ENCODE data around the gene TCOF1. TPM values are rescaled to one million over a fixed set of nuclear protein-coding genes. Genes with fewer than 3 reads are reported as not detected.

The TCOF1 gene
- total RNA-seq, 4 donors from 2014 or later: 17.5 to 36.5 (median 20.3) TPM

GRCh38 chr5:150319484-150319790 is 38.1 kb upstream of the TCOF1 start:
- ATAC-seq (ENCODE audit: low FRiP score) (no peak), DNase-seq (ENCODE audit: low spot score) (no peak)
- TF ChIP-seq, protein P1, sequence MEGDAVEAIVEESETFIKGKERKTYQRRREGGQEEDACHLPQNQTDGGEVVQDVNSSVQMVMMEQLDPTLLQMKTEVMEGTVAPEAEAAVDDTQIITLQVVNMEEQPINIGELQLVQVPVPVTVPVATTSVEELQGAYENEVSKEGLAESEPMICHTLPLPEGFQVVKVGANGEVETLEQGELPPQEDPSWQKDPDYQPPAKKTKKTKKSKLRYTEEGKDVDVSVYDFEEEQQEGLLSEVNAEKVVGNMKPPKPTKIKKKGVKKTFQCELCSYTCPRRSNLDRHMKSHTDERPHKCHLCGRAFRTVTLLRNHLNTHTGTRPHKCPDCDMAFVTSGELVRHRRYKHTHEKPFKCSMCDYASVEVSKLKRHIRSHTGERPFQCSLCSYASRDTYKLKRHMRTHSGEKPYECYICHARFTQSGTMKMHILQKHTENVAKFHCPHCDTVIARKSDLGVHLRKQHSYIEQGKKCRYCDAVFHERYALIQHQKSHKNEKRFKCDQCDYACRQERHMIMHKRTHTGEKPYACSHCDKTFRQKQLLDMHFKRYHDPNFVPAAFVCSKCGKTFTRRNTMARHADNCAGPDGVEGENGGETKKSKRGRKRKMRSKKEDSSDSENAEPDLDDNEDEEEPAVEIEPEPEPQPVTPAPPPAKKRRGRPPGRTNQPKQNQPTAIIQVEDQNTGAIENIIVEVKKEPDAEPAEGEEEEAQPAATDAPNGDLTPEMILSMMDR (IDR thresholded peaks at IDR 0.05): no peak

DNA sequence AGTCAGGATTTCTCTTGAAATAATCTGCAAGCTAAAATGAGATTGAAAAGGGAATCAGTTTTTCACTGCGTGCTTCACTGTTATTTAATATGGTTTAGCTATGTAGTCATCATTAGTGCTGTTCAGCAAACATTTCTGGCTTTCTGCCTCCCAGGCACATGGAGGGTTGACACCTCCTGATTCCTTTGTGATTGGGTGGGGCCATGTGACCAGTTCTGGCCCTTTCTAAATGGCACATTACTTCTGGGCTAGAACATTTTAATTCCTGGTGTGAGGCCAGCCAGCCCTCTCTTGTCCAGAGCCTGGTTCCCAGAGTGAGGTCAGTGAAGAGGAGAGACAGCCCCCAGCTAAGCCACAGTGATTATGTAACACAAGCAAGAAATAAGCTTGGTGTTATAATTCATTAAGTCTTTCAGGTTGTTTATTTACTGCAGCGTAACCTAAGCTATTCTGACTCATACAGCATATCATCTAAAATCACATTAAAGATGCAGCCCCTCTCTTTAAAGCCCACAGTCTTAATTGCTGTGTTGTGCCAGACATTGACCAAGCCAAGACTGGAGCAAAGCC is 37.4 kb upstream of the TCOF1 start:
- TF ChIP-seq, protein P1 (IDR thresholded peaks at IDR 0.05): no peak

GRCh38 chr5:150321211-150321610 is 36.3 kb upstream of the TCOF1 start:
- TF ChIP-seq, protein P1 (IDR thresholded peaks at IDR 0.05): no peak
- DNase-seq (ENCODE audit: low spot score) (no peak), ATAC-seq (ENCODE audit: low FRiP score) (no peak)

More for the DNA sequence above, 37.4 kb upstream of the TCOF1 start:
- ATAC-seq (ENCODE audit: low FRiP score): peak; percentile 78
- DNase-seq (ENCODE audit: low spot score): peak; percentile 45

DNA sequence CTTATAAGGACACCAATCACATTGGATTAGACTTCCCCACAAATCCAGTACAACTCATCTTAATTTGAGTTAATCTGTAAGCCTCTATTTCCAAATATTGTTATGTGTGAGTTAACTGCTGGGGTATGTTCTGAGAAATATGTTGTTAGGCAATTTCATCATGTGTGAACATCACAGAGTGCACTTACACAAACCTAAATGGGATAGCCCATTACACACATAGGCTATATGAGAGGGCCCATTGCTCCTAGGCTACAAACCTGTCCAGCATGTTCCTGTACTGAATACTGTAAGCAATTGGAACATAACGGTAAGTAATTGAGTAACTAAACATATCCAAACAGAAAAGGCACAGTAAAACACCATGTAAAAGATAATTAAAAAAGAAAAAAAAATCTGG is 35.7 kb upstream of the TCOF1 start:
- TF ChIP-seq, protein P1 (IDR thresholded peaks at IDR 0.05): no peak
- DNase-seq (ENCODE audit: low spot score) (no peak), ATAC-seq (ENCODE audit: low FRiP score) (no peak)

- TF ChIP-seq, protein P1 (IDR thresholded peaks at IDR 0.05): no peak
- ATAC-seq (ENCODE audit: low FRiP score) (no peak), DNase-seq (ENCODE audit: low spot score) (no peak)
Observed at GRCh38 chr5:150322202-150322601, 35.3 kb upstream of the TCOF1 start.

GRCh38 chr5:150323092-150323491 is 34.4 kb upstream of the TCOF1 start:
- DNase-seq (ENCODE audit: low spot score) (no peak), ATAC-seq (ENCODE audit: low FRiP score) (no peak)
- TF ChIP-seq, protein P1 (IDR thresholded peaks at IDR 0.05): no peak

DNA sequence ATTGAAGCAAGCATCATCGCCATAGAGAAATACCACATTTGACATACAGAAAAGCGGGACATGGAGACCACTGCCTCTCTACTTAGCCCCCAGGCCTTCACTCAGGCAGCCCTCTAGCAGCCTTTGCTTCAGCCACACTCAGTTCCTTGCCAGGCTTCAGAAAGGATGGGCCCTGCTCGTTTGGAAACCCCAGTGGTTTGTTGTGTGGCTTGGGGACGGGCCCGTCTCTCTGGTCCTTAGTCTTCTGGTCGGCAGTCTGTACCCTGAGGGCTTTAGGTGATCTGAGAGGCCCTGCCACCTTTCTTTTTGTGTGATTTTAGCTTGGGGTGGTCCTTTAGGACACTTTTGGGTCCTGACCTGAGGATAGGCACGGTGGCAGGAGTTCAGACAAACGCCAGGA is 33.7 kb upstream of the TCOF1 start:
- TF ChIP-seq, protein P1 (IDR thresholded peaks at IDR 0.05): no peak
- ATAC-seq (ENCODE audit: low FRiP score): no peak
- no peak for DNase-seq (ENCODE audit: low spot score)

All from omental fat pad (tissue), 4 donors.